ENCODE results near the gene PSMD8.
"Not testable (repeated sequence)": the region's sequence is repeated elsewhere in the genome, so short reads cannot be mapped to it uniquely, and the experiment has no call there.

PSMD8 gene

DNA sequence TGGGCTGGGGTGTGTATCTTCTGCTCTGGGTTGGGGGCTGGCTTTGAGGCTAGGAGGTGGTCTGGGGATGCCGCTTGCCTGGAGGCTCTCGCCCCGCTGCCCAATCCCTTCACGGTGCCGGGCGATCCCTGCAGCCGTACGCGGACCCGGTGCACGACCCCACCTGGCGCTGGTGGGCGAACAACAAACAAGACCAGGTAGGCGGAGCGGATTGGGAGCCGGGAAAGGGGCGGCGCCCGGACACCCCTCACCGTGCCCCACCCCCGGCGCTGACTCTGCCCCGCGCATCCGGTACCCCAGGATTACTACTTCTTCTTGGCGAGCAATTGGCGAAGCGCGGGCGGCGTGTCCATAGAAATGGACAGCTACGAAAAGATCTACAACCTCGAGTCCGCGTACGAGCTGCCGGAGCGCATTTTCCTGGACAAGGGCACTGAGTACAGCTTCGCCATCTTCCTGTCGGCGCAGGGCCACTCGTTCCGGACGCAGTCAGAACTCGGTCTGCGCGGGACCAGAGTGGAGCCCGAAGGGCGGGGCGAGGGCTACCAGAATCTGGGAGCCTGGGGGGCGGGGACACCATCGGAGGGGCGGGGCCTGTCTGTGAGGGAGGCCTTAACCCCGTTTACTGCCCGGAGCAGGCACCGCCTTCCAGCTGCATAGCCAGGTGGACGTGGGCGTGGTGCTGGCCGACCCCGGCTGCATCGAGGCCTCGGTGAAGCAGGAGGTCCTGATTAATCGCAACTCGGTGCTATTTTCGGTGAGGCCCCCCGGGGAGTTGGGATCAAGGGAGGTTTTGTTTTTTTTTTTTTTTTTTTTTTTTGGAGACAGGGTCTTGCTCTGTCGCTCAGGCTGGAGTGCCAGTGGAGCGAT, 12.1 kb upstream of the PSMD8 start:
- DNase-seq = peak; percentile 64

DNA sequence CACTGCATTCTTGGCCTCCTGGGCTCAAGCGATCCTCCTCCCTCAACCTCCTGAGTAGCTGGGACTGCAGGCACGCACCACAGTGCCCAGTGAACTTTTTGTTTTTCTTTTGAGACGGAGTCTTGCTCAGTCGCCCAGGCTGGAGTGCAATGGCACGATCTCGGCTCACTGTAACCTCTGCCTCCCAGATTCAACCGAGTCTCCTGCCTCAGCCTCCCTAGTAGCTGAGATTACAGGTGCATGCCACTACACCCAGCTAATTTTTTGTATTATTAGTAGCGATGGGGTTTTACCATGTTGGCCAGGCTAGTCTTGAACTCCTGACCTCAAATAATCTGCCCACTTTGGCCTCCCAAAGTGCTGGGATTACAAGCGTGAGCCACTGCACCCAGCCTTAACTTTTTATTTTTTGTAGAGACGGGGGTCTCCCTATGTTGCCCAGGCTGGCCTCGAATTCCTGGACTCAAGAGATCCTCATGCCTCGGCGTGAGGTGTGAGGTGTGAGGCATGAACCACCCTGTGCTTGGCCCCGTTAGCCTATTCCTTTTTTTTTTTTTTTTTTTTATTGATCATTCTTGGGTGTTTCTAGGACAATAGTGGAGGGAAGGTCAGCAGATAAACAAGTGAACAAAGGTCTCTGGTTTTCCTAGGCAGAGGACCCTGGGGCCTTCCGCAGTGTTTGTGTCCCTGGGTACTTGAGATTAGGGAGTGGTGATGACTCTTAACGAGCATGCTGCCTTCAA, 11.3 kb upstream of the PSMD8 start:
- DNase-seq = not testable (repeated sequence)

DNA sequence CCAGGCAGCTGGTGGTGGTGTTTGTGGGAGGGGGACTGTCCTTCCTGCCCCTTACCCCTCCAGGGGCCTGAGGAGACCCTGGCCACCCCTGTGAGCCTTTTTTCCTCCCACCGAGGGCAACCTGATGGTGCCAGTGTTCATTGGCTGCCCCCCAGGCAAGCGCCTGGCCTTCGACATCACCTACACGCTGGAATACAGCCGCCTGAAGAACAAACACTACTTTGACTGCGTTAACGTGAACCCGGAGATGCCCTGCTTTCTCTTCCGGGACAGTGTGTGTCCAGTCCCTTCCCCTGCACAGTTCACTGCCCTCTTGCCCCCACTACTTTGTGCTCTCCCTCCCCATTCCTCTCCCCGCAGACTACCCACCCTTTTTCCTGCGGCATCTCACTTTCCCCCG, 7.3 kb upstream of the PSMD8 start:
- no peak for DNase-seq

DNA sequence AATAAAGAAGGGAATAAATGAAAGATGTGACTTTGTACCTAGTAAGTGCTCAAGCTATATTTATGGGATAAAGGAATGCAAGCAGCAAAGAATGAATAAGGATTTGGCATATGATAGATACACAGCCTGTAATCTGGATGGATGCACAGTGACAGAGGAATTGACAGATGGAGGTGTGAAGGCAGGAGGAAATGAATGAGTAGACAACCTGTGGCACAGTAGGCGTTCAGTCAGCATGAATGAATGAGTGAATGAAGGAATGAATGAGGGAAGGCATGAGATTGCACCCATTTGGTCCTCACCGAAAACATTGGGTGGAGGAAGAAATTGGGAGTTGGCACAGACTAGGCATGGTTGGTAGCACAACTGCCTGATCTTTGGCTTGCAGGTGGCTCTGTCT, 4.8 kb upstream of the PSMD8 start:
- no peak for DNase-seq

DNA sequence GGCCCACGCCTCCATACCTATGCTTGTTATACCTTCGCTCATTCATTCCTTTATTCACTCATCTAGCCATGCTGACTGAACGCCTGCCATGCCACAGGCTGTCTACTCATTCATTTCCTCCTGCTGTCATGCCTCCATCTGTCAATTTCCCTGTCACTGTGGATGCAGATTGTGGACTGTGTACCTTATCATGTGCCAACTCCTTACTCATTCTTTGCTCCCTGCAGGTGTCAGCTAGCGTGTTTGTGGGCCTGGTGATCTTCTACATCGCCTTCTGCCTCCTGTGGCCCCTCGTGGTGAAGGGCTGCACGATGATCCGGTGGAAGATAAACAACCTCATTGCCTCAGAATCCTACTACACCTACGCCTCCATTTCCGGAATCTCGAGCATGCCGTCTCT, 4.1 kb upstream of the PSMD8 start:
- DNase-seq = no peak

DNA sequence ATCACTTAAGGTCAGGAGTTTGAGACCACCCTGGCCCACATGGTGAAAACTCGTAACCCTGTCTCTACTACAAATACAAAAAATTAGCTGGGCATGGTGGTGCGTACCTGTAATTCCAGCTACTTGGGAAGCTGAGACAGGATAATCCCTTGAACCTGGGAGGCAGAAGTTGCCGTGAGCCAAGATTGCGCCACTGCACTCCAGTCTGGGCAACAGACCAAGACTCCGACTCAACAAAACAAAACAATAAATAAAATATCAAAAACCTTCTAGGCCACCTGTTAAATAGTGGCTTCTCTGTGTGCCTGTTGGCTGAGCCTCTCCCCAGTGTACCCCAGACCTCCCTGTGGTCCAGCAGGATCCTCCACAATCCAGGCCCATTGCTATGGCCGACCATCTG, 3.3 kb upstream of the PSMD8 start:
- DNase-seq = no peak

DNA sequence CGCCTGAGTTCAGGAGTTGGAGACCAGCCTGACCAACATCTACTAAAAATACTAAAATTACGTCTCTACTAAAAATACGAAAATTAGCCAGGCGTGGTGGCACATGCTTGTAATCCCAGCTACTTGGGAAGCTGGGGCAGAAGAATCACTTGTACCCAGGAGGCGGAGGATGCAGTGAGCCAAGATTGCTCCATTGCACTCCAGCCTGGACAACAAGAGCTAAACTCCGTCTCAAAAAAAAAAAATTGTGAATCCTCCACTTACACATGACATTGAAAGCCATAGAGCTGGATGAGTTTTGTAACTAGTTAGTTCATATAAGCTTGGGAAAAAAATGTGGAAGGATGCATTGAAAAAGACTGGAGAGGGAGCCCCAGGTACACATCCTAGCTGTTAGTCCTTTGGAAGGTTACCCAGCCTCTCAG, 452 bp upstream of the PSMD8 start:
- DNase-seq = no peak

DNA sequence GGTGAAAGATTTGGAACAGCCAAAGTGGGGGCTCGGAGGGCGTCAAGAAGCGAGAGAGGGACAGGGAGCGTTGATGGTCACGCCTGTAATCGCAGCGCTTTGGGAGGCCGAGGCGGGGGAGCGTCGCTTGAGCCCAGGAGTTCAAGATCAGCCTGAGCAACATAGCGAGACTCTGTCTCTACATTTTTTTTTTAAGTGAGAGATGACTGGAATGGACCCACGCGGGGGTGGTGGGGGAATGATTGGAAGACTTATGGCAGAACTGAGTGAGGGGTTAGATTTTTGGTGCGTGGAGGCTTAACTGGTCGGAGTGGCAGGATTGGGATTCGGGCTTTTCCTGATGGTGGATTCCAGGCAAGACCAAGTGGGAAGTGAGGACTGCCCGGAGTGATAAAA, 725 bp downstream of the PSMD8 start:
- DNase-seq = no peak

DNA sequence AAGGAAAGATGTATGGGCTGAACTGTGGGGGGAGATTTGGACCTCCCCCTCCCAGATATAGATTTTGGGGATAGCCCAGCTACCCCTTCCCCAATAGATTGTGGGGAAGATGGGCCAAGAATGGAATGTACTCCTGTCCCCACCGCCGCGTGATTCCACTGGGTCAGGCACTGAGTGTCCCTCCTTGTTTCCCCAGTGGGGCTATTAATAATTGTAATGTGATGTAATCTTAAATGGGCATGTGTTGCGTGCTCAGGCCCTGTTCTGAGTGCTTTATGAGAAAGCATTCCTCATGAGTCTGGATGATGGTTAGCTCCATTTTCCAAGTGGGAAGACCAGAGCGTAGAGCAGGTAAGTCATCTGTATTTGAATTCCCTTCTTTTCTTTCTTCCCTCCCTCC, 1.4 kb downstream of the PSMD8 start:
- DNase-seq = no peak

DNA sequence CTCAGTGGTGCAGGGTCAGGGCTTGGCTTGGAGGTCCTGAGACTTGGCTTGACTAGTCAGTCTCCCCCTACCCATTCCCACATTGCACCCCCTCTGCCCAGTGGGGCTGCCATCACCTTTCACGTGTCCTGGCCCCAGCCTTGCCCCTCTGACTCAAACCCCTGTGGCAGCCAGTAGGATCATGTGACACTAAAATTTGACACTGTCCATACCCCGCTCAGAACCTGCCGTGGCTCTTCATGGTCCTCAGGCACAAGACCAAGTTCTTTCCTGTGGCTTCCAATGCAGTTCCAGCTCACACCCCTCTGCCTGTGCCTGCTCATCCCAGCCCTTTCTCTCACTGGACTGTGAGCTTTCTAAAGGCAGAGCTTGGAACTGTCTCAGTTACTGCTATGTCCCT, 2.2 kb downstream of the PSMD8 start:
- DNase-seq = no peak

DNA sequence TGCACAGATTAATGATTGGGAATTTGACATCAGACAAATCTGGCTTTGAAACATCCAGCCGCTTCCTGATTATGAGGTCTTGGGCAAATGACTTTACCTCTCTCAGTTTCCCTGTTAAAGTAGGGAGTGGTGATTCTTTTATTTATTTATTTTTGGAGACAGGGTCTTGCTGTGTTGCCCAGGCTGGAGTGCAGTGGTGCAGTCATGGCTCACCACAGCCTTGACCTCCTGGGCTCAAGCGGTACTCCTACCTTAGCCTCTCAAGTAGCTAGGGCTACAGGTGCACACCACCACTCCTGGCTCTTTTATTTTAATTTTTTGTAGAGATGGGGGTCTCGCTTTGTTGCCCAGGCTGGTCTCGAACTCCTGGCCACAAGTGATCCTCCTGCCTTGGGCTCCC, 2.7 kb downstream of the PSMD8 start:
- DNase-seq = no peak

DNA sequence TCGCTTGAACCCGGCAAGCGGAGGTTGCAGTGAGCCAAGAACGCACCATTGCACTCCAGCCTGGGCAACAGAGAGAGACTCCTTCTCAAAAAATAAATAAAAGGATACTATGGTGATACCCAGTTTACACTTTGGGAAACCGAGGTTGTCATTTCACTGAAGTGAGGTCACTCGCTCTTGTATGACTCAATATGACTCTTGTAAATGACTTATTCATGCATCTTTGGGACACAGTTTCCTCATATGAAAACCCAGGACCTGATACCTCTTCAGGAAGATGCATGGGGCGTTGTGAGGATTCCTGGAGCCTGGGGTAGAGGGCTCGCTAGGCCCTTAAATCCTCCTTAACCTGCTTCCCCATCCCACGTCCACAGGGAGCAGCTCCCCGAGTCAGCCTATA, 4.5 kb downstream of the PSMD8 start:
- no peak for DNase-seq

DNA sequence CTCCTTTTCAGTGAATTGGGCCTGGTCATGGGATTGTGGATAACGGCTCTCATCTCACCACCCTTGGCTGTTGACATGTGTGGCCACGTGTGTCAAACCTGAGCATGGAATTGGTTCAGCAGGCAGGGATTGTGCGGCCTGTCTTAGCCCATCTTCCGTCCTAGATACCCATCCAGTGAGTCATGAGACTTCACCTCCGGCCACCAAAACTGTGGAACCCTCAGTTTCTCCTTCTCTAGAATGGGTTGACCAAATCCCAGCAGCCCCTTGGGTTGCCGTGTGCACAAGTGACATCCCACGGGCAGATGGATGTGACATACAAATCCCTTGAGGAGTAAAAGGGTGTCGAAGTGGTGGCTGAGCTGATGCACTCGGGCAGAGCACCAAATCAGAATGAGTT, 6.8 kb downstream of the PSMD8 start:
- DNase-seq = no peak

DNA sequence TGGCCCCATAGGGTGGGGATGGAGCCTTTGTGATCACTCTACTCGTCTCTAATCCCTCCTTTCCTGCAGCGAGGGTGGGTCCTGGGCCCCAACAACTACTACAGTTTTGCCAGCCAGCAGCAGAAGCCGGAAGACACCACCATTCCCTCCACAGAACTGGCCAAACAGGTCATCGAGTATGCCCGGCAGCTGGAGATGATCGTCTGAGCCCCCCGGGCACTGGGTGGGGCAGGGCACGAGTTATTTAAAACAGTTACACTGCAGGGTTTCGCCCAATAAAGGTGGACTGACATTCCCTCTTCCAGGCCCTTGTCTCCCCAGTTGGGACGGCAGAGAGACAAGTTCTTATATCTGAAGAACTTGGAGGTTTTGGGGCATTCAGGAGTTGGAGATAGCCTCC, 8.8 kb downstream of the PSMD8 start:
- DNase-seq = no peak

DNA sequence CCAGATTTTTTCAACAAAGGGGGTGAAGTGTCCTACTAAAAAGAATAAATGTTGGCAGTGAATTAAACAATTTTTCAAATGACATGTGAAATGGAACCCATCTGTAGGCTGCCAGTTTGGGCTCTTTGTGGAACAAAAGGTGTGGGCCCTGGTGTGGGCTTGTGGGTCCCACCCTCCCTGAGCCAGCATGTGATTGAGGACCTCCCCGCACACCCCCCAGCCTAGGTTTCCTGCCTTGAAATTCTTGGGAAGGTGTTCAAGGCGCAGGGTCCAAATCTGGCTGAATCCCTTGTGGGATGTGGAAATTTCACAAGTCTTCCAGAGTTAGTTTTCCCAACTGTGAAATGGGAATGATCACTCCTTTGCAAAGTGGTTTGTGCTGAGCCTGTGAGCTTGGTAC, 9.4 kb downstream of the PSMD8 start:
- DNase-seq = no peak

DNA sequence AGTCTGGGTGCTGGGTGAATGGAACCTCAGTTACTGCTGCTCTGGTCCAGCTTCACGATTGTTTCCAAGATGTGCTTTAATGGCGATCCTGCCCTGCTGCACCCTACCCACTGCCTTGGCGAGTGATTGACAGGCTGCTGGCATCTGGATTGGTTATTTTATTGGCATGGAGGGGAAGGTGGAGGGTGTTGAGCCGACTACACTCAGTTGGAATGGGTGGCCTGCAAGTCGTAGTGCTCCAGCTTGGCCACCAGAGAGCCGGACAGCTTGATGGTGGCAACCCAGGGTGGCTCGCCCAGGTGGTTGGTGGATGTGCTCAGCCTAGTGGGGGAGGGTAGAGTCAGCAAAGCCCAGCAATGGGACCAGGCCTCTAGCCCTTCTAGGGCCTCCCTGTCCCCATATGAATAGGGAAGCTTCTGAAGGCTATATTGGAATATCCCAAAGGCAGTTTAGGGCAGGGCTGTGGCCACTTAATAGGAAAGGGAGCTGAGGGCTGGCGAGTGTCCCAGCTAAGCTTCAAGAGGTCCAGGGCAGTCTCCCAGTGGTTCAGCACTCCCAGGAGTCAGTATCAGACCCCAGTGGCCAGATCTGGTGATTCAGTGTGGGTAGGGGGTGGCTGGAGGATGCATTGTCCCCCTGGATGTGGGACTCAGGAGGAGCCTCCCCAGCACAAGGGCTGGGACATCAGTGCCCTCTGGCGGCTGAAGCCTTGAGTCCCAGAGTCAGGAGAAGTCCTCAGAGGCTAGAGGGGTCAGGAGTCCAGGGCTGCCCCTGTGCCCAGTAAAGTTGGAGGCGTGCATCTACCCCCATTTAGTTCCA, 10.0 kb downstream of the PSMD8 start:
- DNase-seq = no peak

DNA sequence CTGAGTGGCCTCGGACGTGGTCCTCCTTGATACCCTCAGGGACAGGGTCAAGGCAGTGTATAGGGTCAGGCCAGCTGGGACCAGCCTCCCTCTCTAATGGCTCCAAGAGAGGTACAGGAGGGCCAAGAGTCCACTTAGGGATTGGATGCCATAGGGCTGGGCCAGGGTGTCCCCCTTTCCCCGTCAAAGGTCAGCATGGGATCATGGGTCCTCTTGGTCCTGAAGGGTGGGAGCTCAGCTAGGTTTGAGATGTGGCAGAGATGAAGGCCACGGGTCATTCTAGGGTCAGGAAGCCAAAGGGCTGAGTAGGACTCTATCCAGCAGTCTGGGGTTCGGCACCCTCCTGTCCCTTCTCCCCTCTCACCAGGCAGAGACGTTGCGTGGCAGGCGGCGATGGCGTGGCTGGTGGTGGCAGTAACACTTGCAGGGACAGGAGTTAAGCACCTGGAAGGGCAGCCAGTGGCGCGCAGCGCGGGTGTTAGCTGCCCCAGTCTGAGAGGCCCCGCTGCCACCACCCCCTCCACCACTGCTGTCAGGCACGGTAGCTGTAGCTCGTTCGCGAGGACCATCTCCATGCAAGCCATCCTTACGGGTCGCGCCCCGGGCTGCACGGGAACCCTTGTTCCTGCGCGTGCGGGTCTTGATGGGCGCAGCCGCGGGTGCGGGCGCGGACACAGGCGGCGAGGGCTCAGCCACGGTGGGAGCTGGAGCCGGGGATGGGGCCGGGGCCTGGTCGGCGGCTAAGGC, 10.9 kb downstream of the PSMD8 start:
- DNase-seq = no peak

DNA sequence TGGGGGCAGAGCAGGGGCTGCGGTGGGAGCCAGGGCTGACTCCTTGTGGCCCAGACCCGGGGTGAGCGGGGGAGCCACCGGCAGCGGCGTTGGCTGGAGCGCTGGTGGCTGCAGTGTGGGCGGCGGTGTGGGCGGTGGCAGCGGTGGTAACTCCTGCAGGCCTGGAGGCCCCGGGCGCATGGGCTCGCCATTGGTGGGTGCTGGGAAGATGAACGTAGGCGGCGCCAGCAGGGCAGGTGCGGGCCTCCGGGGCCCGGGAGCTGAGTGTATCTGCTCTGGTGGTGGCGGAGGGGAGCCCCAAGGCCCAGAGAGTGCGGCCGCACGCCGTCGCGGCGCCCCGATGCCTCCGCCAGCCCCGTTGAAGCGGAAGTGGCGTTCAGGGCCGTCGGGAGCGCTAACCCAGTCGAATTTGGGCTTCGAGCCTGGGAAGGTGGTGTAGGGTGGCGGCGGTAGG, 11.5 kb downstream of the PSMD8 start:
- DNase-seq = no peak

DNA sequence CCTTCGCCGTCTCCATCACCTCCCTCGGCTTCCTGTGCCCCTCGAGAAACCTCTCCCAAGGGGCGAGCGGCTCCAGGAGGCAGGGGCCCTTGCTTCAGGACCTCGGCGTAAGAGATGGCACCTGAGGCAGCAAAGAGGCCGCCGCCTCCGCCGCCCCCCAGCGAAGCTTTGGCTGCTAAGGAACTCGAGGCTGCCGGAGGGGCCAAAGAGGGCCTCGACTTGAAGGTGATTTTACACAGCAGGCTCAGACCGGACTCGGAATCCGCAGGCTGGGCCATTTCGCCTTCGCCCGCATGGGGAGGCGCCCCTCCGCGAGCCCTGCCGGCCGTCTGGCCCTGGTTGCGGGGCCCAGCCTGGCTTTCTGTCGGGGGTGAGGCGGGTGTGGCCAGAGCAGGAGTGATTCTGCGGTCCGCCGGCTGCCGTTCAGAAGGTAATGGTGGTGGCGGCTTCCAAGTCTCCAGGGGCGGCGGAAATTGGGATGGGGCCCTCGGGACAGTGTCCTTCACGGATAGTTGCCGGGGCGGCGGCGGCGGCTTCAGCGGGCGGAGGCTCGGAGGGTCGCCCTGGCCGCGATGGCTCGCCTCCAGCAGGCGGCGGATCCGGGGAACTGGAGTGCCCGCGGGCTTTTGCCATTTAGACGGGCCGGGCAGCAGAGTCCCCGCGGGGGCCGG, 12.1 kb downstream of the PSMD8 start:
- no peak for DNase-seq

DNA sequence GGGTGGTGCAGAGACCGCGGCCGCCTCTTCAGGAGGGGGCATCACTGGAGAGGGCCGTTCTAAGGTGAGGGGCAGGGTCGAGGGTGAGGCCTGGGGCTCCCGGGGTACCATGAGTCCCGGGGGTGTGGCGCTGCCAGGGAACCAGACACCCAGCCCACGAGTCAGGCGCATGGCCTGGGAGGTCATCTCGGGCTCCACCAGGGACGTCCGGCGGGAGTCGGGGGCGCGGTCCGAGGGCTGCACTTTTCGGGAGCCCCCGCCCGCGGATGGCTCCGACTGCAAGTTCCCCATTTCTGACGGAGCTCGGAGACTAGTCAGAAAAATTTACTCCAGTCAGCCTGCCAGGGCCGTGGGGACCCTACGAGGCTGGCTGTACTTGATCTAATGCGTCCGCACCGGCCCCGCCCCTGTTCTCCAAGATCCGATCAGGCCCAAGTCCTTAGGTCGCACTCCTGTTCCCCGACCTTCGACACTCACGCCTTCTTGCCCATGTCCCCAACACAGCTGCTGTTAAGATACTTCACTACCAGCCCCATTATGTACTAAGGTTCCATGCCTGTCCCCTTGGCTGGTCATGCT, 12.7 kb downstream of the PSMD8 start:
- no peak for DNase-seq

DNA sequence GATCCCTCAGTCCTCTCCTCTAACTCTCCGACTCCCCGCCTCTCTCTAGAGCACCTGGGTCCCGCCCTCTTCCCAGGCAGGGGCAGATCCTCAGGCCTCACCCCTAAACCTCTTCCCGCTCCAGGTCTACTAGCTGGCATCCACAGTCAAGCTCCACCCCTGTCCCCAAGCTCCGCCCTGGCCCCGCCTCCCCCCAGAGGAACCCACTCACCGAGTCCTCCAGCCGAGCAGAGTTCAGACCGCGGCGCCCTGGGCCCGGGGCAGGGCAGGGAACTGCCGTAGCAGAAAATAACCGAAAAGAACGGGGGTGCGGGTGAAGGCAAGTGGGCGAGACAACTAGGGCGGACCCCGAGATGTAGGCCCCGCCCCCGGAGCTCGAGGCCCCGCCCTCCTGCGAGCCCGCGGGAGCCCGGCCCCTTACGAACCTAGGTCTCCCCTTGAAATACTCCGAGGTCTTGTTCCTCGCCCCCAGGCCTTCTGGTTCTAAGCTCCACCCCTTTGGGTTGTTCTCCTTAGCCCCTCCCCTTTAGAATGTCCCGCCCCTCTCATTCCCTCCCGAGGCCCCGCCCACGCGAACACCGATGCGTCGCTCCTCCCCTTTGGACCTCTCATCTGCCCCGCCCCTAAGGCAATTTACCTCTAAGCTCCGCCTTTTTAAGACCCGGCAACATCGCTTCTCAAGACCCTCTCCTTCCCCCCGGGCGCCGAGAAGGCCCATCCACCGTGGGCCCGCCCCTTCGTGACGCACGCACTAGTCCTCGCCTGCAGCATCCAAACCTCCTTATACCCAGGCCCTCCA, 13.4 kb downstream of the PSMD8 start, which contains the start of gene GGN:
TSS of gene GGN (minus strand) at position 485 of the 799 bp plus-strand sequence. CDS start 773 bp downstream, outside the sequence.
- peak; percentile 75 for DNase-seq

All from left hindlimb (tissue), 1 donor.